ENCODE data around the gene LSS.
A peak's percentile ranks its signal among the peaks of the same experiment; 100 is the strongest.
"Not testable (repeated sequence)": the region's sequence is repeated elsewhere in the genome, so short reads cannot be mapped to it uniquely, and the experiment has no call there.

LSS gene

GRCh38 chr21:46151261-46151988, 77.1 kb downstream of the LSS start:
- no peak for DNase-seq

GRCh38 chr21:46150491-46151121, 78.0 kb downstream of the LSS start:
- no peak for DNase-seq

GRCh38 chr21:46150073-46150472, 78.5 kb downstream of the LSS start:
- DNase-seq: no peak

DNA sequence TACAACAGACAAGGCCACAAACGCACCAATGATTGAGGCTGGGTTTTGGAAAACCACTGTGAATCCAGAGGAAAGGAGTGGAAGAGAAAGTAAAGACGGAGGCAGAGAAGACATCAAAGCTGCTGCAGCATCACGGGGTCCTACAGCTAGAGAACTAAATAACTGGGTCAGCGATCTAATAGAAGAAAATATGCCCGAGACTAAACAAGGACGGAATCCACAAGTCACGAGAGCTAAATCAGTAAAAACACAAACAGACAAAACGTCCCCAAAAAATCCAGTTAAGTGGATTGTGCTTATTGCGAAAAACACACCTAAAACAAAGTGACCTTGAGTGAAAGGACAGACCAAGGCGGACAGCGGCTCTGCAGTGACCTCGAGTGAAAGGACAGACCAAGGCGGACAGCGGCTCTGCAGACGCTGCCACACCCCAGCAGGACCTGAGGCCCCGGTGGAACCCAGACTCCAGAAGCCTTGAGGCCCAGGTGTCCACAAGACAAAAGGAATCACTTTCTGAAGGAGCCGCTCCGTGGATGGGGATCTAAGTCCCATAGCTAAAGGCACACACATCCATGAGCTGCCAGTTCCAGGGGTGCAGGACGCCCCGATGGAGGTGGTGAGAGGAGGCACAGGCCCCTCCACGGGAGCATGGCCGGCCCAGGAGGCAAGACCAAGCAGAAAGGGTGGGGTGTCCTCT, 79.2 kb downstream of the LSS start:
- DNase-seq: no peak

- DNase-seq: no peak
These were observed 80.5 kb downstream of the LSS start for GRCh38 chr21:46148106-46148505.

DNA sequence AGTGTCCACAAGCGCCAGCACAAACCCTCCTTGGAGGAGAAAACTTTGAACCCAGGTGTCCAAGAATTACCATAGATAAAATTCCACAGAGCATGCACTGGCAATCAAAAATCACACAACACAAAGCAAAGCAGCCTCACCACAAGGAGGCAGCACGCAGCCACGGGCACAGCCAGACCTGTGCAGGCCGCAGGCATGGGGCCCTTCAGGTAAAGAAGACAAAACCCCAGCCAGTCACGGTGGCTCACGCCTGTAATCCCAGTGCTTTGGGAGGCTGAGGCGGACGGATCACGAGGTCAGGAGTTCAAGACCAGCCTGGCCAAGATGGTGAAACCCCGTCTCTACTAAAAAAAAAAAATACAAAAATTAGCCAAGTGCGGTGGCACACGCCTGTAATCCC, 81.1 kb downstream of the LSS start:
- peak; percentile 40 to 75 for DNase-seq

GRCh38 chr21:46146856-46147255, 81.7 kb downstream of the LSS start:
- no peak for DNase-seq

DNA sequence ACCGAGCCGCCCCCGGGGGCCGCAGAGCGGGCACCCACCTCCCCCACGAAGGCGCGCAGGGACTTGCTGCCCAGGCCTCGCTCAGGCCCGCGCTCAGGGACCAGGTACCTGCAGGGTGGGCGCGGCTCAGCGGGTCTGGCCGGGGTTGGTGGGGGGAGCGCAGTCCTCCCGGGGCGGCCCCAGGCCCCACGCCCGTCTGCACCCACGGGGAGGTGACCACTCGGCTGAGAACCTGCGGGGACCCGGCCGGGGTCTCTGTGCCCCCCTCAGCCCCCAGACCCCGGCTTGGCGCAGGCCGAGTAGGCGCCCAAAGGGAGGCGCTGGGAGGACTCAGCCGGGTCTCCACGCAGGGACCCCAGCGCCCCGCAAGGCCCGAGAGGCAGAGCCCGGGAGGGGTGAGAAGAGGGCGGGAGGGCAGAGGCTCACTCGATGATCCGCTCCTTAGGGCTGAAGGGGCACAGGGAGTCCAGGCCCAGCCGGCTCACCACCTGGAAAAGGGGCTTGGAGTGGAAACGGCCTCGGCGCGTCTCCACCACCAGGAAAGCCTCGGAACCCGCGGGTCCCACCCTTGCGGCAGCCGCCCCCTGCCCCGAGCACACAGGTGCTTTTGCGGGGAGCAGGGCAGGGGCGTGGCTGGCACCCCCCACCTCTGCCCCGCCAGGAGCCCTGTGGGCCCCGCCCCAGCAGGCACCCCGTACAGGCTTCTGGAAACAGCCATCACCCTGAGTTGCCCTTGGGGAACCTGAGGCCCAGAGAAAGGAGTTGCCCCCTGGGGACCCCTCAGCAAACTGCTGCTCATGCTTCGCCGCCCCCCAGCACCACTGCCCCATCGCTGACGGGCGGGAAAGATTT, 82.5 kb downstream of the LSS start:
- DNase-seq: no peak

GRCh38 chr21:46145159-46145839, 83.3 kb downstream of the LSS start:
- no peak for DNase-seq

GRCh38 chr21:46144464-46145070, 84.0 kb downstream of the LSS start:
- peak in 1 of 2 experiments; percentile 58 for DNase-seq

DNA sequence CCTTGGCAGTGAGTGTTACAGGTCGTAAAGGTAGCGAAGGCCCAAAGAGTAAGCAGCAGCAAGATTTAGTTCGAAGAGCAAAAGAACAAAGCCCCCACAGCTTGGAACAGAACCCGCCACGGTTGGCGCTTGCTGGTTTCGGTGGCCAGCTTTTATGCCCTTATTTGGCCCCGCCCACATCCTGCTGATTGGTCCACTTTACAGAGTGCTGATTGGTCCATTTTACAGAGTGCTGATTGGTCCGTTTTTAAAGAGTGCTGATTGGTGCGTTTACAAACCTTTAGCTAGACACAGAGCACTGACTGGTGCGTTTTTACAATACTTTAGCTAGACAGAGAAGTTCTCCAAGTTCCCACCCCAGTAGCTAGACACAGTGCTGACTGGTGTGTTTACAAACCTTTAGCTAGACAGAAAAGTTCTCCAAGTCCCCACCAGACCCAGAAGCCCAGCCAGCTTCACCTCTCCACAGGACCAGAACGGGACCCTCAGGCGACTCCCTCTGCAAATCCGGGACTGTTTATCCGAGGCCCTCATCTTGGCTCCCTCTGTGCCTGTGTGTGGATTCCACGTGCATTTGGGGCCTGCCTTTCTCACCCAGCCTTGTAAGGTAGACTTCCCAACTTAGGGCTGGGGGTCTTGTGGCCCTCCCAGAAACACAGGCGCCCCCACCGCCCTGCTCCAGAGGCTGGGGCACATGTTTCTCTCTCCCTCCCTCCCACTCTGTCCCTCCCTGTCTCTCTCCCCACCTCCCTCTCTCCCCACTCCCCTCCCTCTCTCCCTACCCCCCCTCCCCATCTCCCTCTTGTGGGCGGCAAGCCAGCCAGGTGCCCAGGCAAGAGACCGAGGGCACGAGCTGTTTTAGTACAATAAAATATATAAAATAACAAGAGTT, 85.7 kb downstream of the LSS start:
- DNase-seq: no peak

DNA sequence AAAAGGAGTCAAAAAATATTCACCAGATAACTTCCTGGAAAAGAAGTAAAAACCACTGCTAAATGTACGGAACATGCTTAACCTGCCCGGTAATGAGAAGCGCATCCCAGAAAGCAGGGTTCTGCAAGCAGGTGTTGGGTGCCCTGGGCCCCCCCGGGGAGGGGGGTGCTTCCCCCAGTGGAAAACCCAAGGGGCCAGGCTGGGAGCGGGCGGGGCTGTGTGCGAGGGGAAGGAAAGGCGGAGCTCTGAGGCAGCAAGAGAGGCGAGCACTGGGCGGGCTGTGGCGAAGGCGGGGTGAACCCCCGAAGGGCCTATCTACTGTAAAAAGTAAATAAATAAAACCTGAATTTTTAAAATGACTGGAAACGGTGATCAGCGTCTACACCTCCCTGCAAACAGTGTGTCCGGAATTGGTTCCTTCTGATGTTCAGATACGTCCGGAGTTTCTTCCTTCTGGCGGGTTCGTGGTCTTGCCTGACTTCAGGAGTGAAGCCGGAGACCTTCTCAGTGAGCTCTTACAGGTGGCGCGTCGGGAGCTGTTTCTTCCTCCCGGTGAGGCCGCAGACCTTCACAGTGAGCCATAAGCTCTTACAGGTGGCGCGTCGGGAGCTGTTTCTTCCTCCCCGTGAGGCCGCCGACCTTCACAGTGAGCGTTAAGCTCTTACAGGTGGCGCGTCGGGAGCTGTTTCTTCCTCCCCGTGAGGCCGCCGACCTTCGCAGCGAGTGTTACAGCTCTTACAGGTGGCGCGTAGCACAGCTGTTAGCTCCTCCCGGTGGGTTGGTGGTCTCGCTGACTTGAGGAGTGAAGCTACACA, 86.6 kb downstream of the LSS start:
- no peak for DNase-seq

DNA sequence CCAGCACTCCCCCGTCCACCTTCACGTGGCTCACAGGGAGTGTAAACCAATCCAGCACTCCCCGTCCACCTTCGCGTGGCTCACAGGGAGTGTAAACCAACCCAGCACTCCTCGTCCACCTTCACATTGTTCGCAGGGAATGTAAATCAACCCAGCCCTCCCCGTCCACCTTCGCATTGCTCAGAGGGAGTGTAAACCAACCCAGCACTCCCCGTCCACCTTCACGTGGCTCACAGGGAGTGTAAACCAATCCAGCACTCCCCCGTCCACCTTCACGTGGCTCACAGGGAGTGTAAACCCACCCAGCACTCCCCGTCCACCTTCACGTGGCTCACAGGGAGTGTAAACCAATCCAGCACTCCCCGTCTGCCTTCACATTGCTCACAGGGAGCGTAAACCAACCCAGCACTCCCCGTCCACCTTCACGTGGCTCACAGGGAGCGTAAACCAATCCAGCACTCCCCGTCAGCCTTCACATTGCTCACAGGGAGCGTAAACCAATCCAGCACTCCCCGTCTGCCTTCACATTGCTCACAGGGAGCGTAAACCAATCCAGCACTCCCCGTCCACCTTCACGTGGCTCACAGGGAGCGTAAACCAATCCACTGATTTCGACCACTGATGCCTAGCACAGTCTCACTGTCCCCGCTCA, 88.1 kb downstream of the LSS start:
- not testable (repeated sequence) for DNase-seq

DNA sequence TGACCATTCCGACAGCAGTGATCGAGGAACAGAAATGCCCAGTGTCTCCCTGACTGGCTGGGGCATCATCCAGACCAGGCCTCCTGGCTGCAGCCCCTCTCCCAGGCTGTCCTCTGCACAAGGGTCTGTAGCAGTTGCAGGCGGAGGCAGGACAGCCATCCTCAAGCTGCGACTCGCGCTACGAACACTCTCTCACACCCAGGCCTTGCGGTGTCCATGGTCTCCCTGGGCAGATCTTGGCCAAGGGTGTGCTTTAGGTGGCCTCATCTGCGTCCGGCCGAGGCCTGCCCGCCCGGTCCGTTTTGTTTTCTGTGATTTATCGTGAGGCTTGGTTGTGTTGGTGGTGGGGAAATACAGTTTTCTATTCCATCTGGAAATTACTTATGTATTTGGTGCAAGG, 88.9 kb downstream of the LSS start:
- DNase-seq: no peak

DNA sequence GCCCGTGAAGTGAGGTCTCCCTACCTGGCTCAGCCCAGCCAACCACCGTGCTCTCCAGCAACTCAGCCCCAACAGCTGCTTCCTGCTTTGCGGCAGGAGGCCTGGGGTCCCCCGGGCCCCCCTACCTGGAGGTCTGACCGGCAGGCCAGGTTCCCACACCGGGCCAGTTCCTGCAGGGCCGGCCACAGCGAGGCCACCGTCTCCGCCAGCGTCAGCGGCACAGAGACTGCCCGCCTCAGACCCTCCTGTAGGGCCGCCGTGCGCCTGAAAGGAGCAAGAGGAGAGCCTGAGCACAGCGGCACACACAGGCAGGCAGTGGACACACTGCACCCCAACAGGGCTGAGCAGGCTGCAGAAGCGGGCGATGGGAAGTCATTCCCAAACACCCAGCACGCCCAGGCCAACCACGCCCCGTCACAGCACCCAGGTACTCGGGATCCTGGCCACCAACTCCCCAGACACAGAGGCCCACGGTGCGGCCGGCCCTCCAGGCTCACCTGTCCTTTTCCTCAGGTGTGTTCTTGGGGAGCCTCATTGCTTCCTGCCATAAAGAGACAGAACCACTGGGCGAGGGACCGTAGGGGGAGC, 90.1 kb downstream of the LSS start:
- no peak for DNase-seq
